GM18505 (cell line): ENCODE measurements around the gene MFSD1.
A peak's percentile ranks its signal among the peaks of the same experiment; 100 is the strongest.

ENCODE experiments used
- ATAC-seq: cut with Tn5 transposase; IDR thresholded peaks from one replicate; pipeline ENCODE4 v1.9.1; 2021; ENCODE audit not compliant: unreplicated experiment
- POLR2A ChIP-seq: IDR thresholded peaks from 4 replicates; pipeline ENCODE4 v1.6.1; 2011; ENCODE audit warnings: borderline replicate concordance; ENCODE audit not compliant: insufficient read depth, insufficient read length; ENCODE audit errors: extremely low read depth

MFSD1 gene

GRCh38 chr3:158845765-158846350 is 44.0 kb downstream of the MFSD1 start:
- ATAC-seq = peak; percentile 50
- TF ChIP-seq POLR2A = no peak

- peak; percentile 77 for ATAC-seq
- no peak for TF ChIP-seq POLR2A
These were observed 45.1 kb downstream of the MFSD1 start for GRCh38 chr3:158846803-158847451.

- ATAC-seq = peak; percentile 29
- TF ChIP-seq POLR2A = no peak
These were observed 45.6 kb downstream of the MFSD1 start for GRCh38 chr3:158847452-158847821.

GRCh38 chr3:158847885-158848284 is 46.0 kb downstream of the MFSD1 start:
- TF ChIP-seq POLR2A = no peak

GRCh38 chr3:158849757-158850156 is 47.9 kb downstream of the MFSD1 start:
- no peak for ATAC-seq
- TF ChIP-seq POLR2A = no peak

More at GRCh38 chr3:158847885-158848284, 46.0 kb downstream of the MFSD1 start:
- no peak for ATAC-seq

- no peak for ATAC-seq
- TF ChIP-seq POLR2A = no peak
These were observed 57.5 kb downstream of the MFSD1 start for GRCh38 chr3:158859362-158859761.

- TF ChIP-seq POLR2A = no peak
- no peak for ATAC-seq
These were observed 61.4 kb downstream of the MFSD1 start for GRCh38 chr3:158863247-158863646.

GRCh38 chr3:158864492-158864891 is 62.6 kb downstream of the MFSD1 start:
- no peak for ATAC-seq
- TF ChIP-seq POLR2A = no peak

GRCh38 chr3:158875700-158876099 is 73.8 kb downstream of the MFSD1 start:
- TF ChIP-seq POLR2A = no peak
- ATAC-seq = no peak
